HG02852 (cell line): Measurements from ENCODE around the gene NEB.
A peak's percentile ranks its signal among the peaks of the same experiment; 100 is the strongest.

Source experiments
- ATAC-seq: cut with Tn5 transposase; IDR thresholded peaks from one replicate; pipeline ENCODE4 v1.9.1; 2021; ENCODE audit warnings: mild to moderate bottlenecking, moderate library complexity; ENCODE audit not compliant: unreplicated experiment

Gene NEB

GRCh38 chr2:151498178-151498577, 236.1 kb downstream of the NEB start:
- no peak for ATAC-seq

GRCh38 chr2:151491496-151491895, 242.8 kb downstream of the NEB start:
- no peak for ATAC-seq

GRCh38 chr2:151490276-151490675, 244.0 kb downstream of the NEB start:
- no peak for ATAC-seq

- ATAC-seq, result no peak
Measured at GRCh38 chr2:151486053-151486452, 248.2 kb downstream of the NEB start.

GRCh38 chr2:151484100-151484499, 250.2 kb downstream of the NEB start:
- no peak for ATAC-seq

- ATAC-seq, result no peak
Measured at GRCh38 chr2:151483546-151483945, 250.7 kb downstream of the NEB start.

- no peak for ATAC-seq
Measured at GRCh38 chr2:151482171-151482725, 252.0 kb downstream of the NEB start.

GRCh38 chr2:151481744-151482143, 252.5 kb downstream of the NEB start:
- peak; percentile 84 for ATAC-seq

- ATAC-seq, result no peak
Measured at GRCh38 chr2:151478011-151478410, 256.3 kb downstream of the NEB start.

GRCh38 chr2:151476287-151476686, 258.0 kb downstream of the NEB start:
- ATAC-seq, result no peak

GRCh38 chr2:151475071-151475470, 259.2 kb downstream of the NEB start:
- ATAC-seq, result no peak

- ATAC-seq, result no peak
Measured at GRCh38 chr2:151472966-151473365, 261.3 kb downstream of the NEB start.

GRCh38 chr2:151470556-151470955, 263.7 kb downstream of the NEB start:
- no peak for ATAC-seq

- ATAC-seq, result no peak
Measured at GRCh38 chr2:151465771-151466170, 268.5 kb downstream of the NEB start.

- ATAC-seq, result no peak
Measured at GRCh38 chr2:151459358-151459757, 274.9 kb downstream of the NEB start.

GRCh38 chr2:151439127-151439526, 295.1 kb downstream of the NEB start:
- no peak for ATAC-seq

GRCh38 chr2:151438506-151438905, 295.8 kb downstream of the NEB start:
- no peak for ATAC-seq

GRCh38 chr2:151437630-151438029, 296.6 kb downstream of the NEB start:
- ATAC-seq, result no peak
